OCI-LY7 (cell line): ENCODE measurements around the gene MAFF. TPM values are rescaled to one million over a fixed set of nuclear protein-coding genes. Genes with fewer than 3 reads are reported as not detected.

Experiments used
- BruUV-seq: library from RNA; stranded (reverse); fragments of 400-500 nt; replicated peaks from 2 replicates; lab custom pipeline; 2021; lab: Mats Ljungman, UMichigan
- CTCF ChIA-PET: fragments of 300-600 bp; sonication (Branson Sonifier 250); formaldehyde crosslinking; loops from one replicate; lab custom pipeline; 2022; ENCODE audit warnings: antibody characterized with exemption; ENCODE audit not compliant: unreplicated experiment; lab: Charles Lee
- POLR2A ChIA-PET: fragments of 300-600 bp; sonication (Branson Sonifier 250); formaldehyde crosslinking; loops from one replicate; lab custom pipeline; 2022; ENCODE audit warnings: antibody characterized with exemption; lab: Charles Lee
- DNase-seq: peaks from one replicate; pipeline ENCODE4 v3.0.0-alpha.2; 2015; ENCODE audit warnings: low spot score
- H2AFZ ChIP-seq: fragments of 200-600 bp; sonication (generic), shearing (Covaris generic); 2 replicates; pipeline ENCODE4 v1.6.1; 2014; ENCODE audit warnings: mild to moderate bottlenecking, antibody characterized with exemption, low read length, moderate library complexity
- H3K27ac ChIP-seq: fragments of 200-600 bp; sonication (generic); 2 replicates; pipeline ENCODE4 v1.5.1; 2014; ENCODE audit warnings: mixed run types, low read depth, mild to moderate bottlenecking, moderate library complexity, low read length, inconsistent platforms; ENCODE audit not compliant: poor library complexity, severe bottlenecking
- H3K36me3 ChIP-seq: fragments of 200-600 bp; sonication (generic); 2 replicates; pipeline ENCODE4 v1.6.1; 2014; ENCODE audit warnings: mild to moderate bottlenecking, antibody characterized with exemption, low read length, moderate library complexity, mixed read lengths; ENCODE audit not compliant: insufficient read depth
- H3K4me1 ChIP-seq: fragments of 200-600 bp; sonication (generic); 2 replicates; pipeline ENCODE4 v1.5.1; 2014; ENCODE audit warnings: mild to moderate bottlenecking, low read length; ENCODE audit not compliant: insufficient read depth, poor library complexity, severe bottlenecking
- H3K4me2 ChIP-seq: fragments of 200-600 bp; sonication (generic); 2 replicates; pipeline ENCODE4 v1.6.1; 2014; ENCODE audit warnings: mild to moderate bottlenecking, low read length
- H3K4me3 ChIP-seq: fragments of 200-600 bp; sonication (generic); 2 replicates; pipeline ENCODE4 v1.5.1; 2014; ENCODE audit warnings: mild to moderate bottlenecking, low read depth, low read length; ENCODE audit not compliant: poor library complexity, severe bottlenecking
- H3K79me2 ChIP-seq: fragments of 200-600 bp; sonication (generic); 2 replicates; pipeline ENCODE4 v1.6.1; 2016; ENCODE audit warnings: low read depth, mild to moderate bottlenecking, low read length, moderate library complexity, mixed read lengths; ENCODE audit not compliant: insufficient read depth
- H3K9me2 ChIP-seq: fragments of 200-600 bp; sonication (generic); 2 replicates; pipeline ENCODE4 v1.6.1; 2016; ENCODE audit warnings: mild to moderate bottlenecking, low read length, mixed read lengths; ENCODE audit not compliant: insufficient read depth
- H3K9me3 ChIP-seq: fragments of 200-600 bp; sonication (generic); 2 replicates; pipeline ENCODE4 v1.6.1; 2014; ENCODE audit warnings: mild to moderate bottlenecking, mixed run types, low read length, mixed read lengths
- H4K20me1 ChIP-seq: fragments of 200-600 bp; sonication (generic); 2 replicates; pipeline ENCODE4 v1.6.1; 2014; ENCODE audit warnings: mild to moderate bottlenecking, antibody characterized with exemption, low read length, moderate library complexity, mixed read lengths; ENCODE audit not compliant: insufficient read depth
- CTCF ChIP-seq: fragments of 200-600 bp; sonication (generic); conservative IDR thresholded peaks from 2 replicates; pipeline ENCODE4 v1.5.1; 2014; ENCODE audit warnings: mild to moderate bottlenecking, antibody characterized with exemption, low read length, moderate library complexity, mixed read lengths
- EZH2phosphoT487 ChIP-seq: fragments of 200-600 bp; sonication (generic); IDR thresholded peaks from 2 replicates; pipeline ENCODE4 v1.6.1; 2018; ENCODE audit warnings: low read depth, borderline replicate concordance, mild to moderate bottlenecking, mixed run types, antibody characterized with exemption, low read length, moderate library complexity, mixed read lengths
- intact Hi-C: fragments of 100-400 bp; cut with micrococcal nuclease; formaldehyde crosslinking; loops from one replicate; pipeline ENCODE4 v1.10.0; 2022; ENCODE audit not compliant: unreplicated experiment
- total RNA-seq, 2 experiments: library from RNA; depleted of rRNA in 1 of 2; stranded (reverse); fragments of >200 nt in 1 of 2; shearing (Covaris generic) in 1 of 2; gene quantifications; 2 replicates each; pipeline ENCODE4 v1.2.3, GENCODE V29; 2014 to 2022

Gene MAFF
- total RNA-seq, 2 experiments from 2014 or later = 3.4 to 3.8 TPM

GRCh38 chr22:38250643-38251340 is 49.0 kb downstream of the MAFF start:
- ChIA-PET CTCF (no interaction called here), POLR2A (interaction anchor here (1.2 kb wide), 1 partner anchor 9 kb away, joined by 4 read pairs; no protein-coding TSS in a partner anchor)
- peaks cover 6% of the 10 kb centered on the region; the same call in 1 of the 2 replicates for H3K79me2 ChIP-seq
- no peak for DNase-seq
- H2AFZ ChIP-seq = no peak overlapping the region
- H3K27ac ChIP-seq = no peak overlapping the region
- H3K9me2 ChIP-seq = no peaks in the 10 kb centered on the region
- peaks cover 22% of the 10 kb centered on the region for H3K4me1 ChIP-seq
- no peaks in the 10 kb centered on the region for H4K20me1 ChIP-seq
- H3K9me3 ChIP-seq = no peaks in the 10 kb centered on the region
- TF ChIP-seq EZH2phosphoT487 = no peak
- no peak for TF ChIP-seq CTCF
- H3K4me2 ChIP-seq = no peak overlapping the region
- H3K36me3 ChIP-seq = peaks cover 15% of the 10 kb centered on the region; the same call in 1 of the 2 replicates
- BruUV-seq = no TSS peak
- intact Hi-C loops = no loop called here
- no peak overlapping the region for H3K4me3 ChIP-seq

- Histone ChIP-seq H3K4me2 (no peak overlapping the region), H2AFZ (no peak overlapping the region), H3K4me3 (no peak overlapping the region), H3K36me3 (peaks cover 11% of the 10 kb centered on the region; the same call in 1 of the 2 replicates), H3K9me2 (no peaks in the 10 kb centered on the region), H3K79me2 (peaks cover 8% of the 10 kb centered on the region; the same call in 1 of the 2 replicates), H3K4me1 (peaks cover 22% of the 10 kb centered on the region), H4K20me1 (no peaks in the 10 kb centered on the region), H3K27ac (no peak overlapping the region), H3K9me3 (no peaks in the 10 kb centered on the region)
- no peak for DNase-seq
- BruUV-seq = no TSS peak
- POLR2A ChIA-PET = no interaction called here
- intact Hi-C loops = no loop called here
- TF ChIP-seq CTCF = no peak
- CTCF ChIA-PET = no interaction called here
These were observed 49.5 kb downstream of the MAFF start for GRCh38 chr22:38251341-38251692.

- peak overlapping the region; percentile 17; the same call in 1 of the 2 replicates for H3K4me2 ChIP-seq
- no peaks in the 10 kb centered on the region for H3K9me3 ChIP-seq
- no peak overlapping the region for H3K4me3 ChIP-seq
- no TSS peak for BruUV-seq
- no peak for DNase-seq
- peaks cover 54% of the 10 kb centered on the region for H3K4me1 ChIP-seq
- TF ChIP-seq EZH2phosphoT487 (no peak), CTCF (no peak)
- H3K9me2 ChIP-seq = no peaks in the 10 kb centered on the region
- no peaks in the 10 kb centered on the region for H4K20me1 ChIP-seq
- no peak overlapping the region for H2AFZ ChIP-seq
- CTCF ChIA-PET = interaction anchor here (0.6 kb wide), 1 partner anchor 12 kb away, joined by 3 read pairs; no protein-coding TSS in a partner anchor
- H3K36me3 ChIP-seq = no peaks in the 10 kb centered on the region
- no peak overlapping the region for H3K27ac ChIP-seq
- intact Hi-C loops = no loop called here
- H3K79me2 ChIP-seq = peaks cover 38% of the 10 kb centered on the region; the same call in 1 of the 2 replicates
- POLR2A ChIA-PET = interaction anchor here (0.6 to 2.4 kb wide), 3 partner anchors 14 to 158 kb away, joined by 3 to 5 read pairs (median 3); no protein-coding TSS in a partner anchor
These were observed 53.9 kb downstream of the MAFF start for GRCh38 chr22:38255697-38256096.
